ENCODE results near the gene LTC4S. TPM values are rescaled to one million over a fixed set of nuclear protein-coding genes. Genes with fewer than 3 reads are reported as not detected.

LTC4S gene
- total RNA-seq, 1 donor from 2014 or later: 22.6 TPM

DNA sequence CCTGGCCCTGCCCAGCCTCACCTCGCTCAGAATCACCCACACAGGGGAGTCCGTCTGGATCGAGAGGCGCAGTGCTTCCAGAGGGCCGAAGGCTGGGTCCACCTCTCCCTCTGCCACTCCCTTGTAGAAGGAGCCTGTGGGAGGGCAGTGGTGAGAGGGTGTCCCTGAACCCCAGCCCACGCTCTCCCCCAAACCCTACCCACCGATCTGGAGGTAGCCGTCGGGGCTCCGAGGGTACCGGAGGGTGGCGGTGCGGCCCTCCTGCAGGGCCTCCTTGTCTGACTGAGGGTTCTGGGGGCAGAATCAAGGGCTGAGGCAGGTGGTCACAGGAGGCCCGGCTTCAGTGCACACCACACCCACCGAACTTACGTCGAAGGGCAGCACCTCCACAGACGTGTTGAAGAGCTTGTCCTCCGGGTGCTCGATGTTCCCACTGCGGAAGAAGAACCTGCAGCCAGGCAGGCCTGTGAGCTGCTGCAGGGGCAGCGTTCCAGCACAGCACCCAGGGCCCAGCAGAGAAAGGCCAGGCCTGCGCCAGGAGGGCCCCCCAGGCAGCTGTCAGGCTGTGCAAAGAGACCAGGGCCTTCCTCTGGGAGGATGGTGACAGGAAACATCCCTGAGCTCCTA lies 4.5 kb downstream of the LTC4S start:
- Histone ChIP-seq H3K4me1 (peaks cover 35% of the 10 kb centered on the region), H3K27ac (no peak overlapping the region), H3K36me3 (peaks cover 45% of the 10 kb centered on the region), H3K27me3 (no peaks in the 10 kb centered on the region), H3K9me3 (no peaks in the 10 kb centered on the region), H3K4me3 (no peak overlapping the region)
- TF ChIP-seq CTCF (IDR thresholded peaks at IDR 0.05): no peak
- no peak for ATAC-seq
- intact Hi-C loops (cut with DNase I): loop anchor here (5.0 kb wide), 1 partner anchor 36 kb away; no protein-coding TSS in a partner anchor
- DNase-seq: no peak

- intact Hi-C loops (cut with DNase I): loop anchor here (5.0 kb wide), 1 partner anchor 37 kb away; no protein-coding TSS in a partner anchor
- peaks cover 35% of the 10 kb centered on the region for H3K4me1 ChIP-seq
Measured at GRCh38 chr5:179798771-179799643, 5.2 kb downstream of the LTC4S start.

GRCh38 chr5:179799644-179799973 lies 5.8 kb downstream of the LTC4S start:
- Histone ChIP-seq H3K27me3 (no peaks in the 10 kb centered on the region), H3K9me3 (no peaks in the 10 kb centered on the region), H3K27ac (no peak overlapping the region), H3K4me3 (no peak overlapping the region), H3K4me1 (peaks cover 35% of the 10 kb centered on the region), H3K36me3 (peaks cover 45% of the 10 kb centered on the region)
- no peak for ATAC-seq
- TF ChIP-seq CTCF (IDR thresholded peaks at IDR 0.05): no peak
- no peak for DNase-seq
- intact Hi-C loops (cut with DNase I): loop anchor here (5.0 kb wide), 1 partner anchor 37 kb away; no protein-coding TSS in a partner anchor

More at GRCh38 chr5:179798771-179799643, 5.2 kb downstream of the LTC4S start:
- ATAC-seq (no peak), DNase-seq (no peak)
- Histone ChIP-seq H3K36me3 (peaks cover 45% of the 10 kb centered on the region), H3K4me3 (no peak overlapping the region), H3K27me3 (no peaks in the 10 kb centered on the region), H3K27ac (no peak overlapping the region), H3K9me3 (no peaks in the 10 kb centered on the region)
- no peak for TF ChIP-seq CTCF (IDR thresholded peaks at IDR 0.05)

GRCh38 chr5:179800071-179800695 lies 6.4 kb downstream of the LTC4S start:
- H3K36me3 ChIP-seq: peaks cover 45% of the 10 kb centered on the region

More at GRCh38 chr5:179800071-179800695, 6.4 kb downstream of the LTC4S start:
- ATAC-seq (no peak), DNase-seq (no peak)
- Histone ChIP-seq H3K9me3 (no peaks in the 10 kb centered on the region), H3K4me3 (no peak overlapping the region), H3K4me1 (peaks cover 35% of the 10 kb centered on the region), H3K27me3 (no peaks in the 10 kb centered on the region), H3K27ac (no peak overlapping the region)
- intact Hi-C loops (cut with DNase I): no loop called here
- TF ChIP-seq CTCF (IDR thresholded peaks at IDR 0.05): no peak

Data from upper lobe of right lung (tissue), 1 donor.